ENCODE data around the gene ZNF497.
A peak's percentile ranks its signal among the peaks of the same experiment; 100 is the strongest.

ZNF497 gene

DNA sequence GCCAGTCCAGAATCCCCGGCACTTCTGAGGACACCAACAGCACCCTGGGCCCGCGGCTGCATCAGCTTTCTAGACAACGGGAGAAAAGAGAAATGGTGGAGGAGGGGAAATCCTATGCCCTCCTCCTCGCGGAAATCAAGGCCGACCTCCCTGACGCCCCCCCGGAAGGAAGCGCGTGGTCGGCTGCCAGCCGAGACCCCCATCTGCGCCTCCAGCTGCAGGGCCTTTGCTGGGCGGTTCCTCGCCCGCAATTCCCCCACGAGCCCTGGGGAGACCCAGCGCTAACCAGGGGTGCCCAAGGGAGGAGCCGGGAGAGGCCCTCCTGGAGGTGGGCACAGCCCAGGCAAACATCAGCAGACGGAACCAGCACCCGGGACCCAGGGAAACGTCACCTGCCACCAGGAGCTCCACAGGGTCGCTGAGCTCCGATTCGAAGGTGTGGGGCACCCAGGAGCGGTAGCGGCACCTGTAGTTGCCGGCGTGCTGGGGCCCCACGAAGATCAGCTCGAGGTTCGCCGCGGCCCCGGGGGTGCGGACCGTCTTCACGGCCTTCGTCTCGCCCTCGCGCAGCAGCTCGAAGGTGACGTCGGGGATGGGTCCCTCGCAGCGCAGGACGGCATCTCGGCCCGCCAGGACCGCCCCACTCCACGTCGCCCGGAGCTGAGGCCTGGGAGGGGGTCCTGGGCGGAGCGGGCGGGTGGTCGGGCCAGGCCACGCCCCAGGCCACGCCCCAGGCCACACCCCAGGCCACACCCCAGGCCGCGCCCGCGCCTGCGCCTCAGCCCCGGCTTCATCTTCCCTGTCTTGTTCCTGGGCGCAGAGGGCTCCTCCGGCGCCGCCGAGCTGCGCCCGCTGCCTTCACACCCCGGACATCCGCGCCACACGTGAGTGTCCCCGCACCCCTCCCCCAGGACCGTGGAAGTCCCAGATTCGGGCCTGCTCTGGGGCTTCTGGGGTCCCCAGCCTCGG lies 15.3 kb downstream of the ZNF497 start:
- no peaks in the 10 kb centered on the region for H3K27me3 ChIP-seq (replicated peaks; ENCODE audit: control insufficient read depth, insufficient read depth, low read length)
- TF ChIP-seq, protein P1, sequence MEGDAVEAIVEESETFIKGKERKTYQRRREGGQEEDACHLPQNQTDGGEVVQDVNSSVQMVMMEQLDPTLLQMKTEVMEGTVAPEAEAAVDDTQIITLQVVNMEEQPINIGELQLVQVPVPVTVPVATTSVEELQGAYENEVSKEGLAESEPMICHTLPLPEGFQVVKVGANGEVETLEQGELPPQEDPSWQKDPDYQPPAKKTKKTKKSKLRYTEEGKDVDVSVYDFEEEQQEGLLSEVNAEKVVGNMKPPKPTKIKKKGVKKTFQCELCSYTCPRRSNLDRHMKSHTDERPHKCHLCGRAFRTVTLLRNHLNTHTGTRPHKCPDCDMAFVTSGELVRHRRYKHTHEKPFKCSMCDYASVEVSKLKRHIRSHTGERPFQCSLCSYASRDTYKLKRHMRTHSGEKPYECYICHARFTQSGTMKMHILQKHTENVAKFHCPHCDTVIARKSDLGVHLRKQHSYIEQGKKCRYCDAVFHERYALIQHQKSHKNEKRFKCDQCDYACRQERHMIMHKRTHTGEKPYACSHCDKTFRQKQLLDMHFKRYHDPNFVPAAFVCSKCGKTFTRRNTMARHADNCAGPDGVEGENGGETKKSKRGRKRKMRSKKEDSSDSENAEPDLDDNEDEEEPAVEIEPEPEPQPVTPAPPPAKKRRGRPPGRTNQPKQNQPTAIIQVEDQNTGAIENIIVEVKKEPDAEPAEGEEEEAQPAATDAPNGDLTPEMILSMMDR (IDR thresholded peaks at IDR 0.05; ENCODE audit: insufficient read depth, low read length, poor library complexity, severe bottlenecking): no peak
- DNase-seq (ENCODE audit: extremely low read depth, insufficient read length): peak; percentile 84
- H3K36me3 ChIP-seq (ENCODE audit: control insufficient read depth, insufficient read depth, low read length): peaks cover 2% of the 10 kb centered on the region
- H3K4me3 ChIP-seq (replicated peaks; ENCODE audit: low read depth, low read length): peak overlapping the region; percentile 84

DNA sequence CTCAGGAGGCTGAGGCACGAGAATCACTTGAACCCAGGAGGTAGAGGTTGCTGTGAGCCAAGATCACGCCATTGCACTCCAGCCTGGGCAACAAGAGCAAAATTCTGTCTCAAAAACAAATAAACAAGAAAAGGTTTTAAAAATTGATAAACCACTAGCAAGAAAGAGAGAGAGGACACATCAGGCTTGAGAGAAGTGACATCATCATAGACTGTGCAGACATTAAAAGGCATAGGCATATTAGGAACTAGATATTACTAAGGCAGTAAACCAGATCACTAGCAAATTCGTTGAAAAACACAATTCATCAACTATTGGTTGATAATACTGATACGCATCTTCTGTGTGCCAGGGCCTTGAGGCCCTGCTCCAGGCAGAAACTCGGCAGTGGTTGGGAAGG lies 17.0 kb downstream of the ZNF497 start:
- Histone ChIP-seq H3K36me3 (ENCODE audit: control insufficient read depth, insufficient read depth, low read length) (peaks cover 1% of the 10 kb centered on the region), H3K27me3 (replicated peaks; ENCODE audit: control insufficient read depth, insufficient read depth, low read length) (no peaks in the 10 kb centered on the region), H3K4me3 (replicated peaks; ENCODE audit: low read depth, low read length) (no peak overlapping the region)
- DNase-seq (ENCODE audit: extremely low read depth, insufficient read length): no peak
- TF ChIP-seq, protein P1 (IDR thresholded peaks at IDR 0.05; ENCODE audit: insufficient read depth, low read length, poor library complexity, severe bottlenecking): no peak

DNA sequence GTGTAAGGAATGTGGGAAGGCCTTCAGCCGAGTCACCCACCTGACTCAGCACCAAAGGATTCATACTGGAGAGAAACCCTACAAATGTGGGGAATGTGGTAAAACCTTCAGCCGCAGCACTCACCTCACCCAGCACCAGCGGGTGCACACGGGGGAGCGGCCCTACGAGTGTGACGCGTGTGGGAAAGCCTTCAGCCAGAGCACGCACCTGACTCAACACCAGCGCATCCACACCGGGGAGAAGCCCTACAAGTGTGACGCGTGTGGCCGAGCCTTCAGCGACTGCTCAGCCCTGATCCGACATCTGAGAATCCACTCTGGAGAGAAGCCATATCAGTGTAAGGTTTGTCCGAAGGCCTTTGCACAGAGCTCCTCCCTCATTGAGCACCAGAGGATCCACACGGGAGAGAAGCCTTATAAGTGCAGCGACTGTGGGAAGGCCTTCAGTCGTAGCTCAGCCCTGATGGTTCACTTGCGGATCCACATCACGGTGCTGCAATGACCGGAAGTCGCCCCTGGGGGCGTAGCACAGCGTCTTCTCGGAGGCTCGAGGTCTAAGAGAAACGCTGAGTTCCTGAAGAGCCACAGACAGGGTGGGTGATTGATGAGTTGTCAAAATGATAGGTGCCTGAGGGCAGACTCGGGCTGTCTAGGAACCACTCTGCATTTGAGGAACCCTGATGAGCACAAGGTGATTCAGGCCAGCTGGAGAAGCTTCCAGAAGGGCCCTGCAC lies 23.6 kb downstream of the ZNF497 start:
- H3K27me3 ChIP-seq (replicated peaks; ENCODE audit: control insufficient read depth, insufficient read depth, low read length): no peaks in the 10 kb centered on the region
- TF ChIP-seq, protein P1 (IDR thresholded peaks at IDR 0.05; ENCODE audit: insufficient read depth, low read length, poor library complexity, severe bottlenecking): no peak
- peaks cover 24% of the 10 kb centered on the region for H3K36me3 ChIP-seq (ENCODE audit: control insufficient read depth, insufficient read depth, low read length)
- H3K4me3 ChIP-seq (replicated peaks; ENCODE audit: low read depth, low read length): no peak overlapping the region
- no peak for DNase-seq (ENCODE audit: extremely low read depth, insufficient read length)

DNA sequence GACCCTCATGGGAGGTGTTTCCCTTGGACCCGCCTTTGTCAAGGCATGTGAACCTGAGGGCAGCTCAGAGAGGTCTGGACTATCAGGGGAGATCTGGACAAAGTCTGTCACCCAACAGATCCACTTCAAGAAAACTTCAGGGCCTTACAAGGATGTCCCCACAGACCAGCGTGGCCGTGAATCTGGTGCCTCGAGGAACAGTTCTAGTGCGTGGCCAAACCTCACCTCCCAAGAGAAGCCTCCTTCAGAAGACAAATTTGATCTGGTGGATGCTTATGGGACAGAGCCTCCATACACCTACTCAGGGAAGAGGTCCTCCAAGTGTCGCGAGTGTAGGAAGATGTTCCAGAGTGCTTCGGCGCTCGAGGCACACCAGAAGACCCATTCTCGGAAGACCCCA lies 24.2 kb downstream of the ZNF497 start:
- H3K4me3 ChIP-seq (replicated peaks; ENCODE audit: low read depth, low read length): no peak overlapping the region
- peaks cover 24% of the 10 kb centered on the region for H3K36me3 ChIP-seq (ENCODE audit: control insufficient read depth, insufficient read depth, low read length)
- TF ChIP-seq, protein P1 (IDR thresholded peaks at IDR 0.05; ENCODE audit: insufficient read depth, low read length, poor library complexity, severe bottlenecking): no peak
- no peak for DNase-seq (ENCODE audit: extremely low read depth, insufficient read length)
- H3K27me3 ChIP-seq (replicated peaks; ENCODE audit: control insufficient read depth, insufficient read depth, low read length): no peaks in the 10 kb centered on the region

DNA sequence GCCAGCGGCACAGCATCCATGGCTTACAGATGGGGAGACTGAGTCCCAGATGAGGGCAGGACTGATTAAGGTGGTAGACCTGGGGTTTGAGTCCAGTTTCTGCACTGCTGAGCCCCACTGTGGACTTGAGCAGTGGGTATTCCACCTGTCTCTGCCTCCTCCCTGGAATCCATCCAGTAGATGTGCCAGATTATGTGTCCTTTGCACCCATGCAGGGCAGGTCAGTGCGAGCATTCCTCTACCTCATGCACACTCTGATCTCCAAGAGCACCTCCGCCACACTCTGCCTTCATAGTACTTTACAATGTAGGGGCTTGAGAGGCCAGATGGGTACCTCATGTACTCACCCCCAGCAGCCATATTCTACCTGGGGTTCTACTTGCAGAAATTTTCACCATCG lies 25.7 kb downstream of the ZNF497 start:
- no peaks in the 10 kb centered on the region for H3K27me3 ChIP-seq (replicated peaks; ENCODE audit: control insufficient read depth, insufficient read depth, low read length)
- TF ChIP-seq, protein P1 (IDR thresholded peaks at IDR 0.05; ENCODE audit: insufficient read depth, low read length, poor library complexity, severe bottlenecking): no peak

More for the DNA sequence above, 25.7 kb downstream of the ZNF497 start:
- Histone ChIP-seq H3K36me3 (ENCODE audit: control insufficient read depth, insufficient read depth, low read length) (peaks cover 24% of the 10 kb centered on the region), H3K4me3 (replicated peaks; ENCODE audit: low read depth, low read length) (no peak overlapping the region)
- DNase-seq (ENCODE audit: extremely low read depth, insufficient read length): no peak

All from GM06990 (cell line).